ENCODE results near the gene CXCL12.

DNA sequence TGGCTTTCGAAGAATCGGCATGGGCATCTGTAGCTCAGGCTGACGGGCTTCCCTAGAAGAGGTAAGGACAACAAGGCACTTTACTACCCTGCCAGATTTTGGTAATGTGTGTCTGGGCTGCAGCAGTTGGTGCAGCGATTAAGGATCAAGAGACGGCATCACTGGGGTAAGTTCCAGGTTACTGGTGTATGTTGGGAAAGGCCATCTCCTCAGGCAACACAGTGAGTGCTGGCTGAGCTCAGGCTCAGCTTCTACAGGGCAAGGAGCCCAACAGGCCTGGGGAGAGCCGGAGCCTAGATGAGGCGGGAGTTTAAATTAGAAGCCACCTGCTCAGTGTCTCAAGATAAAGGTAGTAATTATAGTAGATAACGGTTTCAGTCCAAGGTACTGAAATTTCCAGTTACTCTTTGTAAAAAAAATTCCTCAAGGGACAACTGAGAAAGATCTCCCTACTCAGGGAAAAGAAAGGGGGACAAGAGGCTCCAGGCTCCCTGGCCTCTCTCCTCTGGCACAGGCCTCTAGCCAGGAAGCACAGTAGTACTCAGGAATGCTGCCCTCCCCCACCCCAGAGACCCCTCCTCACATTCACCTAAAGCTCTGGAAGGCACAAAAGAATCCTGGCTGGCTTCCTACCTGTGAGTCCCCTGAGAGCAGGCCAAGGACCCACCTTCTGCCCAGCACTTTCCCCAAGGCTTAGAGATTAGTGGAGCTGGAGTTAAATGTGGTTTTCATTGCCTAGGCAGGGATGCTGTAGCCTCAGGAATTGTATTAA, 3.9 kb downstream of the CXCL12 start:
- TF ChIP-seq, protein P1, sequence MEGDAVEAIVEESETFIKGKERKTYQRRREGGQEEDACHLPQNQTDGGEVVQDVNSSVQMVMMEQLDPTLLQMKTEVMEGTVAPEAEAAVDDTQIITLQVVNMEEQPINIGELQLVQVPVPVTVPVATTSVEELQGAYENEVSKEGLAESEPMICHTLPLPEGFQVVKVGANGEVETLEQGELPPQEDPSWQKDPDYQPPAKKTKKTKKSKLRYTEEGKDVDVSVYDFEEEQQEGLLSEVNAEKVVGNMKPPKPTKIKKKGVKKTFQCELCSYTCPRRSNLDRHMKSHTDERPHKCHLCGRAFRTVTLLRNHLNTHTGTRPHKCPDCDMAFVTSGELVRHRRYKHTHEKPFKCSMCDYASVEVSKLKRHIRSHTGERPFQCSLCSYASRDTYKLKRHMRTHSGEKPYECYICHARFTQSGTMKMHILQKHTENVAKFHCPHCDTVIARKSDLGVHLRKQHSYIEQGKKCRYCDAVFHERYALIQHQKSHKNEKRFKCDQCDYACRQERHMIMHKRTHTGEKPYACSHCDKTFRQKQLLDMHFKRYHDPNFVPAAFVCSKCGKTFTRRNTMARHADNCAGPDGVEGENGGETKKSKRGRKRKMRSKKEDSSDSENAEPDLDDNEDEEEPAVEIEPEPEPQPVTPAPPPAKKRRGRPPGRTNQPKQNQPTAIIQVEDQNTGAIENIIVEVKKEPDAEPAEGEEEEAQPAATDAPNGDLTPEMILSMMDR (IDR thresholded peaks at IDR 0.05) = no peak
- no peak for TF ChIP-seq POLR2AphosphoS5 (IDR thresholded peaks at IDR 0.05)
- no peak for TF ChIP-seq POLR2A (IDR thresholded peaks at IDR 0.05)
- TF ChIP-seq EP300 (IDR thresholded peaks at IDR 0.05) = no peak
